ENCODE results near the gene RFX2. TPM values are rescaled to one million over a fixed set of nuclear protein-coding genes. Genes with fewer than 3 reads are reported as not detected.
A peak's percentile ranks its signal among the peaks of the same experiment; 100 is the strongest.

The RFX2 gene
- total and polyA plus RNA-seq, 2 experiments from 2014 or later, result 2.3 to 4.9 TPM

DNA sequence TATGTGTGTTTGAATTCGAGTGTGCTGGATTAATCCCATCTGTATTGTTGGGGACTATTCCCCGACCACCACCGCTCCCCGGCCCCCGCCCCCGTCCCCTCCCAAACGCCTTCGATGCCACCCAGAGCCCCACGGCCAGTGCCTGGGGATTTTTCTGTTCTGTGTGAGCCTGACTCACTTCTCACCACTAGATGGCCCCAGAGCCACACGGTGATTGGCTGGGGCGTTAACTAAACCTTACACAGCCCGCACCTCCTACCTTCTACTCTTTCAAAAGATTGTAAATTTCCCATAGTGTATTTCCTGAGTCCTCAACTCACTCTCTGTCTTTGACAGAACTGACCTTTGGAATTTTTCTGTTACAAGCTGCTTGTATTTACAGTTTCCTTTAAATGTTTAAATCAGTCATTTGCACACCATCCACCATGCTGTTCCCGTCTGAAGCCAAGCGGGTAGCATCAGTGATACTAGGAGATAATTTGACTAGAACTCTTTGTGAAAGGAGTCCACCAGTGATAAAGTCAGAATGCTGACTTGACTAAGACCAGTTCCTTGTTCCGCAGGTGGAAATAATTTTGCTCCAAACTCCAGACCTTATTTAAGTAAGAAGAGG is 61.4 kb downstream of the RFX2 start:
- peak; percentile 94 for TF ChIP-seq CTCF (IDR thresholded peaks at IDR 0.05; ENCODE audit: poor library complexity)
- TF ChIP-seq EZH2phosphoT487 (IDR thresholded peaks at IDR 0.05; ENCODE audit: low read depth, severe bottlenecking, unreplicated experiment), result no peak
- TF ChIP-seq EZH2 (IDR thresholded peaks at IDR 0.05; ENCODE audit: borderline replicate concordance), result no peak
- 15% methylated on average over 15 of the region's 15 CpGs for WGBS (ENCODE audit: low lambda C conversion rate, missing lambda C conversion rate)
- H2AFZ ChIP-seq, result no peak overlapping the region
- peak overlapping the region; percentile 70 for H3K4me2 ChIP-seq
- no peak overlapping the region for H3K27ac ChIP-seq
- H3K36me3 ChIP-seq (replicated peaks; ENCODE audit: insufficient read depth, low read depth), result no peaks in the 10 kb centered on the region
- H3K4me1 ChIP-seq (ENCODE audit: insufficient read depth), result no peaks in the 10 kb centered on the region
- no peaks in the 10 kb centered on the region for H3K27me3 ChIP-seq
- no peaks in the 10 kb centered on the region for H3K9me3 ChIP-seq (ENCODE audit: low read depth)
- no peaks in the 10 kb centered on the region for H3K79me2 ChIP-seq
- H3K4me3 ChIP-seq, result no peak overlapping the region
- DNase-seq (ENCODE audit: low spot score), result peak; percentile 88
- no peaks in the 10 kb centered on the region for H4K20me1 ChIP-seq (ENCODE audit: insufficient read depth, poor library complexity, severe bottlenecking)
- H3K9me2 ChIP-seq (replicated peaks; ENCODE audit: insufficient read depth), result no peaks in the 10 kb centered on the region

- Histone ChIP-seq H2AFZ (no peak overlapping the region), H3K9me2 (replicated peaks; ENCODE audit: insufficient read depth) (no peaks in the 10 kb centered on the region), H3K4me1 (ENCODE audit: insufficient read depth) (no peaks in the 10 kb centered on the region), H3K9me3 (ENCODE audit: low read depth) (no peaks in the 10 kb centered on the region), H3K27me3 (no peaks in the 10 kb centered on the region), H3K36me3 (replicated peaks; ENCODE audit: insufficient read depth, low read depth) (no peaks in the 10 kb centered on the region), H3K27ac (no peak overlapping the region), H3K4me2 (peak overlapping the region; percentile 70), H3K4me3 (no peak overlapping the region), H4K20me1 (ENCODE audit: insufficient read depth, poor library complexity, severe bottlenecking) (no peaks in the 10 kb centered on the region), H3K79me2 (no peaks in the 10 kb centered on the region)
- WGBS (ENCODE audit: low lambda C conversion rate, missing lambda C conversion rate), result 21% methylated on average over 9 of the region's 9 CpGs
- no peak for DNase-seq (ENCODE audit: low spot score)
- TF ChIP-seq EZH2 (IDR thresholded peaks at IDR 0.05; ENCODE audit: borderline replicate concordance) (no peak), EZH2phosphoT487 (IDR thresholded peaks at IDR 0.05; ENCODE audit: low read depth, severe bottlenecking, unreplicated experiment) (no peak), CTCF (IDR thresholded peaks at IDR 0.05; ENCODE audit: poor library complexity) (no peak)
Observed at GRCh38 chr19:6048348-6048747, 62.0 kb downstream of the RFX2 start.

DNA sequence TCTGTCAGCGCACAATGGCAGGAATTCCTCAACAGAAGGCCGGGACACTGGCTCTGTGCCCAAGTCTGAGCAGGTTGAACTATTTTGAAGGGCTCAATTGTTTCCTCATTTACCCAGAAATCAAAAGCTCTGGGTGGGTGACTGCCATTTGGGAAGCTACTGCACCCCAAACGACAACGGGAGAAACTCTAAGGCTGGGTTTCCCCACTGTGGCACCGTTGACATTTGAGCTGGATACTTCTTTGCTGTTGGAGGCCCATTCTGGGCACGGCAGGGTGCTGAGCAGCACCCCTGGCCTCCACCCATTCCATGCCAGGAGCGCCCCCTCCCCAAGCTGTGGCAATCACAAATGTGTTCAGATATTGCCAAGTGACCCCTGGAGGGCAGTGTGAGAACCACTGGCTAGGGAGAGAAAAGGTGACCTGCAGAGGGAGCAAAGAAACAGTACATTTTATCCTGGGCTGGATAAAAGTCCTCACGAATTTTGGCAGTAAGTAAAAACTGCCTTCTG is 62.5 kb downstream of the RFX2 start:
- H3K27me3 ChIP-seq, result no peaks in the 10 kb centered on the region
- no peak overlapping the region for H3K4me3 ChIP-seq
- 59% methylated on average over 8 of the region's 8 CpGs for WGBS (ENCODE audit: low lambda C conversion rate, missing lambda C conversion rate)
- peak overlapping the region; percentile 70 for H3K4me2 ChIP-seq
- H4K20me1 ChIP-seq (ENCODE audit: insufficient read depth, poor library complexity, severe bottlenecking), result no peaks in the 10 kb centered on the region
- no peaks in the 10 kb centered on the region for H3K36me3 ChIP-seq (replicated peaks; ENCODE audit: insufficient read depth, low read depth)
- no peak overlapping the region for H2AFZ ChIP-seq
- H3K4me1 ChIP-seq (ENCODE audit: insufficient read depth), result no peaks in the 10 kb centered on the region
- peak; percentile 71 for DNase-seq (ENCODE audit: low spot score)
- TF ChIP-seq CTCF (IDR thresholded peaks at IDR 0.05; ENCODE audit: poor library complexity) (peak; percentile 66), EZH2 (IDR thresholded peaks at IDR 0.05; ENCODE audit: borderline replicate concordance) (no peak), EZH2phosphoT487 (IDR thresholded peaks at IDR 0.05; ENCODE audit: low read depth, severe bottlenecking, unreplicated experiment) (no peak)
- H3K9me3 ChIP-seq (ENCODE audit: low read depth), result no peaks in the 10 kb centered on the region
- no peaks in the 10 kb centered on the region for H3K79me2 ChIP-seq
- no peak overlapping the region for H3K27ac ChIP-seq
- no peaks in the 10 kb centered on the region for H3K9me2 ChIP-seq (replicated peaks; ENCODE audit: insufficient read depth)
